OCI-LY1 (cell line): ENCODE results near the gene CDH23.
A peak's percentile ranks its signal among the peaks of the same experiment; 100 is the strongest.

Source experiments
- H2AFZ ChIP-seq: fragments of 200-600 bp; sonication (generic), shearing (Covaris generic); 2 replicates; pipeline ENCODE4 v1.6.0; 2014; ENCODE audit warnings: antibody characterized with exemption, mild to moderate bottlenecking, low read length
- H3F3A ChIP-seq: fragments of 200-600 bp; sonication (generic), shearing (Covaris generic); 2 replicates; pipeline ENCODE4 v1.6.0; 2014; ENCODE audit warnings: mild to moderate bottlenecking, antibody characterized with exemption, low read length, moderate library complexity; ENCODE audit not compliant: insufficient read depth
- H3K27ac ChIP-seq: fragments of 200-600 bp; sonication (generic); 2 replicates; pipeline ENCODE4 v1.5.1; 2014; ENCODE audit warnings: low read length, mixed run types, mild to moderate bottlenecking, low read depth; ENCODE audit not compliant: poor library complexity, severe bottlenecking
- H3K27me3 ChIP-seq: fragments of 200-600 bp; sonication (generic); 2 replicates; pipeline ENCODE4 v1.6.0; 2014; ENCODE audit warnings: antibody characterized with exemption, mild to moderate bottlenecking, low read length, moderate library complexity; ENCODE audit not compliant: insufficient read depth
- H3K36me3 ChIP-seq: fragments of 200-600 bp; sonication (generic); 2 replicates; pipeline ENCODE4 v1.6.1; 2014; ENCODE audit warnings: mild to moderate bottlenecking, antibody characterized with exemption, low read length, moderate library complexity, mixed read lengths; ENCODE audit not compliant: insufficient read depth
- H3K4me1 ChIP-seq: fragments of 200-600 bp; sonication (generic); 2 replicates; pipeline ENCODE4 v1.5.1; 2014; ENCODE audit warnings: mild to moderate bottlenecking, low read length, moderate library complexity; ENCODE audit not compliant: insufficient read depth, severe bottlenecking
- H3K4me2 ChIP-seq: fragments of 200-600 bp; sonication (generic), shearing (Covaris generic); 2 replicates; pipeline ENCODE4 v1.6.1; 2014; ENCODE audit warnings: low read length
- H3K4me3 ChIP-seq: fragments of 200-600 bp; sonication (generic); 2 replicates; pipeline ENCODE4 v1.5.1; 2014; ENCODE audit warnings: low read length, low read depth, mild to moderate bottlenecking, mixed read lengths; ENCODE audit not compliant: poor library complexity, severe bottlenecking
- H3K79me2 ChIP-seq: fragments of 200-600 bp; shearing (Covaris generic); 2 replicates; pipeline ENCODE4 v1.6.1; 2016; ENCODE audit warnings: mixed run types, low read length, mixed read lengths; ENCODE audit not compliant: insufficient read depth
- H3K9ac ChIP-seq: fragments of 200-600 bp; sonication (generic), shearing (Covaris generic); 2 replicates; pipeline ENCODE4 v1.6.1; 2014; ENCODE audit warnings: mild to moderate bottlenecking, low read length, mixed read lengths
- H3K9me2 ChIP-seq: fragments of 200-600 bp; sonication (generic), shearing (Covaris generic); 2 replicates; pipeline ENCODE4 v1.6.1; 2014; ENCODE audit warnings: low read depth, mild to moderate bottlenecking, low read length, mixed read lengths
- H3K9me3 ChIP-seq: fragments of 200-600 bp; shearing (Covaris generic); 2 replicates; pipeline ENCODE4 v1.6.1; 2014; ENCODE audit warnings: low read length, mixed read lengths
- H4K20me1 ChIP-seq: fragments of 200-600 bp; sonication (generic), shearing (Covaris generic); 2 replicates; pipeline ENCODE4 v1.6.0; 2016; ENCODE audit warnings: mild to moderate bottlenecking, low read length; ENCODE audit not compliant: insufficient read depth
- CTCF ChIP-seq: fragments of 200-600 bp; sonication (generic), shearing (Covaris generic); IDR thresholded peaks from 2 replicates; pipeline ENCODE4 v1.5.1; 2017; ENCODE audit warnings: mild to moderate bottlenecking, antibody characterized with exemption, low read length, moderate library complexity, mixed read lengths
- EZH2 ChIP-seq: fragments of 200-600 bp; sonication (generic), shearing (Covaris generic); IDR thresholded peaks from 2 replicates; pipeline ENCODE4 v1.8.0; 2017; ENCODE audit warnings: borderline replicate concordance, mixed run types, mild to moderate bottlenecking, antibody characterized with exemption, low read length, moderate library complexity, mixed read lengths

CDH23 gene

GRCh38 chr10:71622154-71622526 is 225.4 kb downstream of the CDH23 start:
- H3K27me3 ChIP-seq, result peaks cover 6% of the 10 kb centered on the region; the same call in 1 of the 2 replicates
- TF ChIP-seq CTCF (no peak), EZH2 (no peak)
- H3K79me2 ChIP-seq, result no peaks in the 10 kb centered on the region
- no peaks in the 10 kb centered on the region; the same call in 1 of the 2 replicates for H3K9me3 ChIP-seq
- peak overlapping the region; percentile 23; the same call in 1 of the 2 replicates for H3K4me2 ChIP-seq
- H3K9me2 ChIP-seq, result no peaks in the 10 kb centered on the region
- no peaks in the 10 kb centered on the region for H3F3A ChIP-seq
- H3K27ac ChIP-seq, result no peak overlapping the region
- peaks cover 13% of the 10 kb centered on the region for H3K4me1 ChIP-seq
- no peak overlapping the region for H3K9ac ChIP-seq
- H2AFZ ChIP-seq, result no peak overlapping the region
- no peaks in the 10 kb centered on the region for H3K36me3 ChIP-seq
- H3K4me3 ChIP-seq, result no peak overlapping the region
- H4K20me1 ChIP-seq, result no peaks in the 10 kb centered on the region

DNA sequence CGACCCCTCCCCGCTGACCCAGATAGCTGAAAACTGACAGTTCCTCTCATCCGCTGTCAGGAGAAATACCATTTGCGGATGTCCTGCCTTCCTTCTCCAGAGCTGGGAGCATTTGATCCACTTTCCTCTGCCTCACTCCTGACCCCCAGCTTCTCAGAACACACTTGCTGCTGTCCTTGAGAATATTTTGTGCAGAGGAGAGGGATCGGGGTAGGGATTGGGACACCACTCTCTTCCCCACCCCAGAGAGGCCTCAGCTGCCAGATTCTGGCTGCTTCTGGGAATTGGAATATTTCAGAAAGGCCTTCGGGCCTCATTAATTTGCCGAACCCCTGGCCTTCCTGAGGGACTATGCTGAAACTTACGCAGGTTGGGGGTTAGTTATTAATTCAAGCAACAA is 225.9 kb downstream of the CDH23 start:
- Histone ChIP-seq H3K27me3 (peaks cover 7% of the 10 kb centered on the region; the same call in 1 of the 2 replicates), H3K36me3 (no peaks in the 10 kb centered on the region), H3K4me1 (peaks cover 13% of the 10 kb centered on the region), H3K79me2 (no peaks in the 10 kb centered on the region), H3K9ac (no peak overlapping the region), H3F3A (no peaks in the 10 kb centered on the region), H2AFZ (no peak overlapping the region), H3K4me2 (no peak overlapping the region), H4K20me1 (no peaks in the 10 kb centered on the region), H3K9me3 (no peaks in the 10 kb centered on the region), H3K9me2 (no peaks in the 10 kb centered on the region), H3K4me3 (no peak overlapping the region), H3K27ac (no peak overlapping the region)
- TF ChIP-seq EZH2, result no peak
- no peak for TF ChIP-seq CTCF

DNA sequence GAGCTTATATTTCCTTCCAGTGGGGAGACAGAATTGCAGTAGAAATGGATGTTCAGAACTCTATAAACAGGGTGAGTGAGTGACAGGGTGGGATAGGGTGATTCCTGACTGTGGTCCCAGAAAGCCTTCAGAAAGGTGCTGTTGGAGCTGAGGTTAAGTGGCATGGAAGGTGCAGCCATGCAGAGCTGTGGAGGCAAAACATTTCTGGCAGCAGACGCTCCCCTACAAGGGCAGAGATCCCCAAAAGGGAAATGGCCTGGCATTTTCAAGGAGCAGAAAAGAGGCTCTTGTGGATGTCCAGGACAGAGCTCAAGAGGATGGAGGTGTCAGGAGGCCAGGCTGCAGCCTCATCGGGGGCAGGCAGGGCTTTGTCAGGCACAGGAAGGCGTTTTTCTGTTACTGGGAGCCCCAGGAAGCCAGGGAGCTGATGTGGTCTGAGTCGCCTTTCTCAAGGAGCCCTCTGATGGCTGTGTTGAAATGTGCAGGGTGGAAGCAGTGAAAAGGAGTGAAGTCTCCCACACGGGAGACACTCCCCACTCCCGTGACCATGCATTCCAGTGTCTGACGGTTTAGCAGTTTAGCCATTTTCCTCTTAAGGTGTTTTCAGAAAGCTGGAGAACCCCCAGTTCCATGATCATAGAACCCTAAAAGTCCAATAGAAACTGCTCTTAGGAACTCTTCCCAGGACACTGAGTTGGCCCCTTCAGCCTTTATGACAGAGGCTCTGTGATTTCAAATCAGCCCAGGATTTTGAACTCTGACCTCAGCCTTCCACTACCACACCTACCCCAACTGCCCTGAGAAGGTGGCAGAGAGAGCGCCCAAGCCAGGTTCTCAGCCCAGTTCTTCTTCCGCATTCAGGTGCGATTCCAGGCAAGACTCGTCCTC is 226.6 kb downstream of the CDH23 start:
- Histone ChIP-seq H3K4me3 (no peak overlapping the region), H2AFZ (no peak overlapping the region), H3K9me3 (no peaks in the 10 kb centered on the region), H3K36me3 (no peaks in the 10 kb centered on the region), H4K20me1 (no peaks in the 10 kb centered on the region), H3K27ac (no peak overlapping the region), H3K27me3 (peaks cover 12% of the 10 kb centered on the region; the same call in 1 of the 2 replicates), H3K9ac (no peak overlapping the region), H3K9me2 (no peaks in the 10 kb centered on the region), H3K4me1 (peaks cover 13% of the 10 kb centered on the region), H3K4me2 (no peak overlapping the region), H3K79me2 (no peaks in the 10 kb centered on the region), H3F3A (no peaks in the 10 kb centered on the region)
- no peak for TF ChIP-seq EZH2
- TF ChIP-seq CTCF, result peak; percentile 13; the same call in 1 of the 2 replicates
